ENCODE data around the gene RAP1GAP2. TPM values are rescaled to one million over a fixed set of nuclear protein-coding genes. Genes with fewer than 3 reads are reported as not detected.

Gene RAP1GAP2
- total and polyA plus RNA-seq, 7 donors = 4.8 to 14.7 (median 12.5) TPM

- WGBS, 2 donors = 79 to 86% methylated on average over 15 of the region's 15 CpGs
- intact Hi-C loops (cut with DNase I) = no loop called here
- Histone ChIP-seq H3K27ac (peak overlapping the region in 3 of 4 donors; percentile 30 to 67 (median 49)), H3K9me3 (no peaks in the 10 kb centered on the region), H3K36me3 (no peaks in the 10 kb centered on the region), H3K4me1 (peaks cover 0 to 14% (median 13%) of the 10 kb centered on the region in 4 donors), H3K4me3 (peak overlapping the region in 1 of 4 donors; percentile 9), H3K27me3 (no peaks in the 10 kb centered on the region)
- DNase-seq = peak; percentile 85
- TF ChIP-seq POLR2AphosphoS5 (IDR thresholded peaks at IDR 0.05) (peak in 2 of 4 donors; percentile 14 to 34), POLR2A (IDR thresholded peaks at IDR 0.05) (no peak)
These were observed 144.1 kb downstream of the RAP1GAP2 start for GRCh38 chr17:2940352-2940751.

- Histone ChIP-seq H3K4me3 (no peak overlapping the region), H3K9me3 (no peaks in the 10 kb centered on the region), H3K4me1 (peaks cover 0 to 14% (median 13%) of the 10 kb centered on the region in 4 donors), H3K27me3 (no peaks in the 10 kb centered on the region), H3K27ac (no peak overlapping the region), H3K36me3 (no peaks in the 10 kb centered on the region)
- 66 to 88% methylated on average over 11 of the region's 11 CpGs for WGBS, 2 donors
- no peak for DNase-seq
- no peak for TF ChIP-seq CTCF (IDR thresholded peaks at IDR 0.05)
- no peak for TF ChIP-seq POLR2A (IDR thresholded peaks at IDR 0.05)
- no peak for TF ChIP-seq EP300 (IDR thresholded peaks at IDR 0.05)
- no peak for TF ChIP-seq POLR2AphosphoS5 (IDR thresholded peaks at IDR 0.05)
- intact Hi-C loops (cut with DNase I) = no loop called here
These were observed 147.7 kb downstream of the RAP1GAP2 start for GRCh38 chr17:2943981-2944380.

- Histone ChIP-seq H3K27ac (no peak overlapping the region), H3K36me3 (no peaks in the 10 kb centered on the region), H3K27me3 (no peaks in the 10 kb centered on the region), H3K4me1 (peaks cover 0 to 6% (median 4%) of the 10 kb centered on the region in 4 donors), H3K9me3 (no peaks in the 10 kb centered on the region), H3K4me3 (no peak overlapping the region)
- 36% methylated on average over 2 of the region's 2 CpGs for WGBS, 2 donors
- intact Hi-C loops (cut with DNase I) = no loop called here
- DNase-seq = no peak
- no peak for TF ChIP-seq POLR2A (IDR thresholded peaks at IDR 0.05)
- no peak for TF ChIP-seq EP300 (IDR thresholded peaks at IDR 0.05)
- TF ChIP-seq CTCF (IDR thresholded peaks at IDR 0.05) = no peak
- TF ChIP-seq POLR2AphosphoS5 (IDR thresholded peaks at IDR 0.05) = no peak
These were observed 149.1 kb downstream of the RAP1GAP2 start for GRCh38 chr17:2945299-2945698.

GRCh38 chr17:2946144-2946543, 149.9 kb downstream of the RAP1GAP2 start:
- 82 to 93% methylated on average over 7 of the region's 7 CpGs for WGBS, 2 donors
- no peak for TF ChIP-seq POLR2AphosphoS5 (IDR thresholded peaks at IDR 0.05)
- no peak for TF ChIP-seq CTCF (IDR thresholded peaks at IDR 0.05)
- TF ChIP-seq EP300 (IDR thresholded peaks at IDR 0.05) = no peak
- no peak for TF ChIP-seq POLR2A (IDR thresholded peaks at IDR 0.05)

GRCh38 chr17:2947588-2947950, 151.3 kb downstream of the RAP1GAP2 start:
- TF ChIP-seq EP300 (IDR thresholded peaks at IDR 0.05) = no peak
- no peak for TF ChIP-seq POLR2A (IDR thresholded peaks at IDR 0.05)
- TF ChIP-seq POLR2AphosphoS5 (IDR thresholded peaks at IDR 0.05) = no peak
- no peak for TF ChIP-seq CTCF (IDR thresholded peaks at IDR 0.05)
- Histone ChIP-seq H3K27ac (no peak overlapping the region), H3K4me1 (no peaks in the 10 kb centered on the region), H3K4me3 (no peak overlapping the region), H3K27me3 (no peaks in the 10 kb centered on the region), H3K9me3 (no peaks in the 10 kb centered on the region), H3K36me3 (no peaks in the 10 kb centered on the region)
- no peak for DNase-seq
- intact Hi-C loops (cut with DNase I) = no loop called here
- whole genome bisulfite sequencing, 2 donors = 91 to 93% methylated on average over 15 of the region's 15 CpGs

More at GRCh38 chr17:2946144-2946543, 149.9 kb downstream of the RAP1GAP2 start:
- Histone ChIP-seq H3K36me3 (no peaks in the 10 kb centered on the region), H3K9me3 (no peaks in the 10 kb centered on the region), H3K27me3 (no peaks in the 10 kb centered on the region), H3K27ac (no peak overlapping the region), H3K4me3 (no peak overlapping the region), H3K4me1 (no peaks in the 10 kb centered on the region)
- DNase-seq = no peak
- intact Hi-C loops (cut with DNase I) = no loop called here

Measured in sigmoid colon (tissue), 7 donors.